Measurements from ENCODE around the gene GDAP1L1. TPM values are rescaled to one million over a fixed set of nuclear protein-coding genes. Genes with fewer than 3 reads are reported as not detected.

Gene GDAP1L1
- total and polyA plus RNA-seq, 4 donors = not detected

DNA sequence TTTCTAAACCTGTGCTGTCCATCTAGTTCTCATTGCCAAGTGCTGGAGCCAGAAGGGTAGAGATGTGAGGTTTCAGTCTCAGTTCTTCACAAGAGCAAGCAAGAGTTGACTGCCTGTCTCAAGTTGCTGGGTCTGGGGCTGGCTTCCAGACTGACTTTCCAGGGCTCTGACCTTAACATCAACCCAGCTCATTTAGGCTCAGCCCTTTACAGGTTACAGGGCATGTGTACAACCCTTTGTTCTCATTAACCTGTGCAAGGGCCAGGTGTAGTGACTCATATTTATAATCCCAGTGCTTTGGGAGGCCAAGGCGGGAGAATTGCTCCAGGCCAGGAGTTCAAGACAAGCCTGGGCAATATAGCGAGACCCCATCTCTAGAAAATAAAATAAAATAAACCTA is 33.3 kb downstream of the GDAP1L1 start:
- no peak overlapping the region for H3K4me3 ChIP-seq (ENCODE audit: low read depth in 1 of 3, low read length in 3 of 3)
- no peak for DNase-seq (ENCODE audit: low spot score)
- H3K9me3 ChIP-seq (ENCODE audit: control insufficient read depth in 4 of 4, low read length in 3 of 4) = no peaks in the 10 kb centered on the region
- no peak overlapping the region for H3K27ac ChIP-seq (ENCODE audit: low read depth in 1 of 2, low read length in 2 of 2)
- 94% methylated on average over 2 of the region's 2 CpGs for WGBS
- H3K27me3 ChIP-seq (ENCODE audit: control insufficient read depth in 4 of 4, insufficient read depth in 4 of 4, low read length in 3 of 4) = no peaks in the 10 kb centered on the region
- no peaks in the 10 kb centered on the region for H3K36me3 ChIP-seq (ENCODE audit: control insufficient read depth in 4 of 4, insufficient read depth in 3 of 4, low read depth in 1 of 4, low read length in 3 of 4)
- no peak overlapping the region for H3K9ac ChIP-seq (ENCODE audit: low read depth in 1 of 2, low read length in 2 of 2)
- no peaks in the 10 kb centered on the region for H3K4me1 ChIP-seq (ENCODE audit: control insufficient read depth in 4 of 4, insufficient read depth in 4 of 4, low read length in 3 of 4)
- TF ChIP-seq RAD21 (IDR thresholded peaks at IDR 0.05) = no peak
- TF ChIP-seq FOXA2 (IDR thresholded peaks at IDR 0.05) = no peak

DNA sequence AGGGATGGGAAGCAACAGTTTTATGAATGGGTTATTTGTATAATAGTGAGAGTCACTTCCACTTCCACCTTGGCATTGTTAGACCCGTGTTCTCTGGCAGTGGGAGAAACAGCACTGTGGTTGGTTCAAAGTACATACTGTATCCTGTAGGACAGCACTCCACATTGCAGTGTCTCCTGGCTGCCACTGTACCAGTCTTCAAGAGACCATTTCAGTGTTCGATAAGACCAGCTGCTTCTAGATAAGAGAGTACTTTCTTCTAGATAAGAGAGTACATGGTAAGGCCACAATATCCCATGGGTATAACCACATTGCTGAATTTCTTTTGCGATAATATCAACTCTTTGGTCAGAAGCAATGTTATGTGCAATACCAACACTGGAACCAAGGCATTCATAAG is 35.1 kb downstream of the GDAP1L1 start:
- H3K9ac ChIP-seq (ENCODE audit: low read depth in 1 of 2, low read length in 2 of 2) = no peak overlapping the region
- H3K4me3 ChIP-seq (ENCODE audit: low read depth in 1 of 3, low read length in 3 of 3) = no peak overlapping the region
- TF ChIP-seq YY1 (IDR thresholded peaks at IDR 0.05) (no peak), TAF1 (conservative IDR thresholded peaks at IDR 0.05) (no peak), GABPA (IDR thresholded peaks at IDR 0.05 in 1 of 2, conservative IDR thresholded peaks at IDR 0.05 in 1 of 2) (no peak), JUND (IDR thresholded peaks at IDR 0.05) (no peak), FOXA2 (IDR thresholded peaks at IDR 0.05) (no peak)
- TF ChIP-seq, protein P1, sequence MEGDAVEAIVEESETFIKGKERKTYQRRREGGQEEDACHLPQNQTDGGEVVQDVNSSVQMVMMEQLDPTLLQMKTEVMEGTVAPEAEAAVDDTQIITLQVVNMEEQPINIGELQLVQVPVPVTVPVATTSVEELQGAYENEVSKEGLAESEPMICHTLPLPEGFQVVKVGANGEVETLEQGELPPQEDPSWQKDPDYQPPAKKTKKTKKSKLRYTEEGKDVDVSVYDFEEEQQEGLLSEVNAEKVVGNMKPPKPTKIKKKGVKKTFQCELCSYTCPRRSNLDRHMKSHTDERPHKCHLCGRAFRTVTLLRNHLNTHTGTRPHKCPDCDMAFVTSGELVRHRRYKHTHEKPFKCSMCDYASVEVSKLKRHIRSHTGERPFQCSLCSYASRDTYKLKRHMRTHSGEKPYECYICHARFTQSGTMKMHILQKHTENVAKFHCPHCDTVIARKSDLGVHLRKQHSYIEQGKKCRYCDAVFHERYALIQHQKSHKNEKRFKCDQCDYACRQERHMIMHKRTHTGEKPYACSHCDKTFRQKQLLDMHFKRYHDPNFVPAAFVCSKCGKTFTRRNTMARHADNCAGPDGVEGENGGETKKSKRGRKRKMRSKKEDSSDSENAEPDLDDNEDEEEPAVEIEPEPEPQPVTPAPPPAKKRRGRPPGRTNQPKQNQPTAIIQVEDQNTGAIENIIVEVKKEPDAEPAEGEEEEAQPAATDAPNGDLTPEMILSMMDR (IDR thresholded peaks at IDR 0.05; ENCODE audit: low read depth, low read length, missing input control) = no peak
- TF ChIP-seq, protein P2, sequence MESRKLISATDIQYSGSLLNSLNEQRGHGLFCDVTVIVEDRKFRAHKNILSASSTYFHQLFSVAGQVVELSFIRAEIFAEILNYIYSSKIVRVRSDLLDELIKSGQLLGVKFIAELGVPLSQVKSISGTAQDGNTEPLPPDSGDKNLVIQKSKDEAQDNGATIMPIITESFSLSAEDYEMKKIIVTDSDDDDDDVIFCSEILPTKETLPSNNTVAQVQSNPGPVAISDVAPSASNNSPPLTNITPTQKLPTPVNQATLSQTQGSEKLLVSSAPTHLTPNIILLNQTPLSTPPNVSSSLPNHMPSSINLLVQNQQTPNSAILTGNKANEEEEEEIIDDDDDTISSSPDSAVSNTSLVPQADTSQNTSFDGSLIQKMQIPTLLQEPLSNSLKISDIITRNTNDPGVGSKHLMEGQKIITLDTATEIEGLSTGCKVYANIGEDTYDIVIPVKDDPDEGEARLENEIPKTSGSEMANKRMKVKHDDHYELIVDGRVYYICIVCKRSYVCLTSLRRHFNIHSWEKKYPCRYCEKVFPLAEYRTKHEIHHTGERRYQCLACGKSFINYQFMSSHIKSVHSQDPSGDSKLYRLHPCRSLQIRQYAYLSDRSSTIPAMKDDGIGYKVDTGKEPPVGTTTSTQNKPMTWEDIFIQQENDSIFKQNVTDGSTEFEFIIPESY (IDR thresholded peaks at IDR 0.05) = no peak
- TF ChIP-seq, protein P3, sequence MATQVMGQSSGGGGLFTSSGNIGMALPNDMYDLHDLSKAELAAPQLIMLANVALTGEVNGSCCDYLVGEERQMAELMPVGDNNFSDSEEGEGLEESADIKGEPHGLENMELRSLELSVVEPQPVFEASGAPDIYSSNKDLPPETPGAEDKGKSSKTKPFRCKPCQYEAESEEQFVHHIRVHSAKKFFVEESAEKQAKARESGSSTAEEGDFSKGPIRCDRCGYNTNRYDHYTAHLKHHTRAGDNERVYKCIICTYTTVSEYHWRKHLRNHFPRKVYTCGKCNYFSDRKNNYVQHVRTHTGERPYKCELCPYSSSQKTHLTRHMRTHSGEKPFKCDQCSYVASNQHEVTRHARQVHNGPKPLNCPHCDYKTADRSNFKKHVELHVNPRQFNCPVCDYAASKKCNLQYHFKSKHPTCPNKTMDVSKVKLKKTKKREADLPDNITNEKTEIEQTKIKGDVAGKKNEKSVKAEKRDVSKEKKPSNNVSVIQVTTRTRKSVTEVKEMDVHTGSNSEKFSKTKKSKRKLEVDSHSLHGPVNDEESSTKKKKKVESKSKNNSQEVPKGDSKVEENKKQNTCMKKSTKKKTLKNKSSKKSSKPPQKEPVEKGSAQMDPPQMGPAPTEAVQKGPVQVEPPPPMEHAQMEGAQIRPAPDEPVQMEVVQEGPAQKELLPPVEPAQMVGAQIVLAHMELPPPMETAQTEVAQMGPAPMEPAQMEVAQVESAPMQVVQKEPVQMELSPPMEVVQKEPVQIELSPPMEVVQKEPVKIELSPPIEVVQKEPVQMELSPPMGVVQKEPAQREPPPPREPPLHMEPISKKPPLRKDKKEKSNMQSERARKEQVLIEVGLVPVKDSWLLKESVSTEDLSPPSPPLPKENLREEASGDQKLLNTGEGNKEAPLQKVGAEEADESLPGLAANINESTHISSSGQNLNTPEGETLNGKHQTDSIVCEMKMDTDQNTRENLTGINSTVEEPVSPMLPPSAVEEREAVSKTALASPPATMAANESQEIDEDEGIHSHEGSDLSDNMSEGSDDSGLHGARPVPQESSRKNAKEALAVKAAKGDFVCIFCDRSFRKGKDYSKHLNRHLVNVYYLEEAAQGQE (IDR thresholded peaks at IDR 0.05) = no peak
- H3K4me1 ChIP-seq (ENCODE audit: control insufficient read depth in 4 of 4, insufficient read depth in 4 of 4, low read length in 3 of 4) = no peaks in the 10 kb centered on the region
- no peak overlapping the region for H3K27ac ChIP-seq (ENCODE audit: low read depth in 1 of 2, low read length in 2 of 2)
- H3K27me3 ChIP-seq (ENCODE audit: control insufficient read depth in 4 of 4, insufficient read depth in 4 of 4, low read length in 3 of 4) = no peaks in the 10 kb centered on the region
- no peak for DNase-seq (ENCODE audit: low spot score)
- no peaks in the 10 kb centered on the region for H3K9me3 ChIP-seq (ENCODE audit: control insufficient read depth in 4 of 4, low read length in 3 of 4)
- WGBS = 75% methylated on average over 3 of the region's 3 CpGs
- no peaks in the 10 kb centered on the region for H3K36me3 ChIP-seq (ENCODE audit: control insufficient read depth in 4 of 4, insufficient read depth in 3 of 4, low read depth in 1 of 4, low read length in 3 of 4)

DNA sequence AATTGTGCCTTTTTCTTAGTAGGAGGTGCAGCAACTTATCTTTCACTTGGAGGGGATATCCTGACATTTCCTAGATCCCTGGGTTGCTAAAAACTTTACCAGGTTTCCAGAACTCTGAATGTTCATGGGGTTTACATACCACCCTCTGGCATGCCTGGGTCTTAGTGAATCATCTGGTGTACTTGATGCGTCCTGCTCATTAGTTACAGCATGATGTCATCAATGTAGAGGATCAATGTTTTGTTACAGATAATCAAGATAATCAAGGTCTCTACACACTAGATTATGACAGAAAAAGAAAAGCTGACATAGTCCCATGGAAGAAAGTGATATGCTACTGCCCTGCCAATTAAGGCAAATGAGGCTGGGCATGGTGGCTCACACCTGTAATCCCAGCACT is 36.9 kb downstream of the GDAP1L1 start:
- WGBS = 100% methylated on average over 1 of the region's 1 CpG
- TF ChIP-seq TAF1 (conservative IDR thresholded peaks at IDR 0.05) = no peak
- no peak for TF ChIP-seq YY1 (IDR thresholded peaks at IDR 0.05)
- TF ChIP-seq, protein P2 (IDR thresholded peaks at IDR 0.05) = no peak
- no peak for TF ChIP-seq GABPA (IDR thresholded peaks at IDR 0.05 in 1 of 2, conservative IDR thresholded peaks at IDR 0.05 in 1 of 2)
- no peak for TF ChIP-seq HNF4A (conservative IDR thresholded peaks at IDR 0.05)
- TF ChIP-seq SP1 (IDR thresholded peaks at IDR 0.05) = no peak
- TF ChIP-seq, protein P4, sequence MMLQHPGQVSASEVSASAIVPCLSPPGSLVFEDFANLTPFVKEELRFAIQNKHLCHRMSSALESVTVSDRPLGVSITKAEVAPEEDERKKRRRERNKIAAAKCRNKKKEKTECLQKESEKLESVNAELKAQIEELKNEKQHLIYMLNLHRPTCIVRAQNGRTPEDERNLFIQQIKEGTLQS (IDR thresholded peaks at IDR 0.05) = no peak
- TF ChIP-seq FOXA2 (IDR thresholded peaks at IDR 0.05) = no peak
- TF ChIP-seq FOXA1 (IDR thresholded peaks at IDR 0.05) = no peak
- no peak for TF ChIP-seq HNF4G (IDR thresholded peaks at IDR 0.05)
- TF ChIP-seq, protein P5, sequence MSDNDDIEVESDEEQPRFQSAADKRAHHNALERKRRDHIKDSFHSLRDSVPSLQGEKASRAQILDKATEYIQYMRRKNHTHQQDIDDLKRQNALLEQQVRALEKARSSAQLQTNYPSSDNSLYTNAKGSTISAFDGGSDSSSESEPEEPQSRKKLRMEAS (IDR thresholded peaks at IDR 0.05) = no peak
- no peak for TF ChIP-seq JUND (IDR thresholded peaks at IDR 0.05)
- no peak for TF ChIP-seq EGR1 (IDR thresholded peaks at IDR 0.05; ENCODE audit: low read depth in 2 of 2)
- no peak for TF ChIP-seq RAD21 (IDR thresholded peaks at IDR 0.05)
- TF ChIP-seq NR2F2 (IDR thresholded peaks at IDR 0.05) = no peak

More for the DNA sequence above, 36.9 kb downstream of the GDAP1L1 start:
- H3K27ac ChIP-seq (ENCODE audit: low read depth in 1 of 2, low read length in 2 of 2) = no peak overlapping the region
- no peaks in the 10 kb centered on the region for H3K4me1 ChIP-seq (ENCODE audit: control insufficient read depth in 4 of 4, insufficient read depth in 4 of 4, low read length in 3 of 4)
- DNase-seq (ENCODE audit: low spot score) = no peak
- no peaks in the 10 kb centered on the region for H3K36me3 ChIP-seq (ENCODE audit: control insufficient read depth in 4 of 4, insufficient read depth in 3 of 4, low read depth in 1 of 4, low read length in 3 of 4)
- H3K9me3 ChIP-seq (ENCODE audit: control insufficient read depth in 4 of 4, low read length in 3 of 4) = no peaks in the 10 kb centered on the region
- no peak overlapping the region for H3K9ac ChIP-seq (ENCODE audit: low read depth in 1 of 2, low read length in 2 of 2)
- no peaks in the 10 kb centered on the region for H3K27me3 ChIP-seq (ENCODE audit: control insufficient read depth in 4 of 4, insufficient read depth in 4 of 4, low read length in 3 of 4)
- no peak overlapping the region for H3K4me3 ChIP-seq (ENCODE audit: low read depth in 1 of 3, low read length in 3 of 3)
